HG03521 (cell line): ENCODE data around the gene PANK4.

ENCODE experiments used
- ATAC-seq: cut with Tn5 transposase; IDR thresholded peaks from one replicate; pipeline ENCODE4 v1.9.1; 2021; ENCODE audit warnings: mild to moderate bottlenecking, moderate library complexity; ENCODE audit not compliant: unreplicated experiment

Gene PANK4

DNA sequence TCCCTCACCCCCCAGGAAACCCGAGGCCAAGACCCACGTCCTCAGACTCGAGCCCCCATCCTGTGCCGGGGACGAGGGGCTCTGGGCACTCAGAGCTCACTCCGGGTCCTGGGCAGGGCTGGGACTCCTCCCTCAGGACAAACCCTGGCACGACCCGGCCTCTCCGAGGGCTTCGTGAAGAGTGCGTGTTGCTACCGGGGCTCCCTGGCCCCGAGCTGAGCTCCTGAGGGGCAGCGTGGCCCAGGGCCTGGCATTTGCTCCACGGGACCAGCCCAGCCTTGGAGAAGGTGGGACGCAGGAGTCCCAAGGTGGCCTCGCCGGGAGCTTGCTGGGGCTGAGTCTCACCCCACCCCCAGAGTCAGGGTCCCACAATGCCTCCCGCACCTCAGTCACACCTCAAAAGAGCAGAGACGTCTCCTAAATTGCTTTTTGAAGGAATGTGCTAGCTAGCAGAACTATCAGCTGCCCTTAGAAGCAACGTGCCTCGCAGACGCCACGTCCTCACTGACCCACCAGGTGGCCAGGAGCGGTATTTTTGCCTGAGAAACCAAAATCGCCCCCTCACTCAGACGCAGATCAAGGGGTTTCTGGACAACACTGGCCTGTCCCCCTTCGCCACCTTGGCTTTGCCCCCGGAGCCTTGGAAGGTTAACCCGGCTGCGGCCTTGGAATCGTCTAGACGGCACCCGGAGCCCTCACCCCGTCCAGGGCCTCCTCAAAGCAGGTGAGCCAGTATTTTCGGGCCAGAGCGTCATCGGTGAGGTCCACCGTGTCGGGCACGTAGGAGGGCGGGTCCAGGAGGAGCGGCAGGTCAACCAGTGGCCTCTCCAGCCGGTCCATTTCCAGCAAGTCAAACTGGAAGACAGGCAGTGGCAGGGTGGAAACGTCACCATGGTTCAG lies 11.3 kb downstream of the PANK4 start:
- no peak for ATAC-seq

DNA sequence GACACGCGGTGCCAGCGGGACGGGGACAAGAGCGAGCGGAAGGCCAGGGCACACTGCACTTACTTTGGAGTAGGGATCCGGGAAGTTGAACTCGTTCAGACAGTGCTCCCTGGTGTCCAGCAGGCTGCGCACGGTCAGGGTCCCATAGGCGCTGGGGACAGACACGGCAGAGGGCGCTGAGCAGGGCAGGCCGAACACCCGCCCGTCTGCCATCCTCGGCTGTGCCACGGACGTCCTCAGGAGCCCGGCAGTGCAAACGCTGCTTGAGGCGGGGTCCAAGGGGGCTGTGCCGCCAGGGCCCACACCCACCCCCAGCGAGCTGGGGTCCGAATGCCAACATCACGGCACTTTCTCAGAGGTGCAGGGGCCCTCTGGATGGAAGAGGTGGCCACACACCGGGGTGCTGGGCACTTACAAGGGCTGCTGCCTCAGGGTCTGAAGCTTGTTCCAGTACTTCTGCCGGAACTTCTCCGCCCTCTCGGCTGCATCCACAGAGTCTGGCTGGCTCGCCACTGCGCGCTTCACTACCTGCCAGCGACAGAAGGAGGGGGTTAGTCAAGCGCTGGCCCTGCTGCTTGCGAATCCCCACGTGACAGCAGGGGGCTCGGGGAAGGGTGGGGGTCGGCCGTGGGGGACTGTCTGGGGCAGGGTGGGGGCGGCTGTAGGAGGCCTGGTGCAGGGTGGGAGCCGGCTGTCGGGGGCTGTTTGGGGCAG lies 12.3 kb downstream of the PANK4 start:
- ATAC-seq = no peak

DNA sequence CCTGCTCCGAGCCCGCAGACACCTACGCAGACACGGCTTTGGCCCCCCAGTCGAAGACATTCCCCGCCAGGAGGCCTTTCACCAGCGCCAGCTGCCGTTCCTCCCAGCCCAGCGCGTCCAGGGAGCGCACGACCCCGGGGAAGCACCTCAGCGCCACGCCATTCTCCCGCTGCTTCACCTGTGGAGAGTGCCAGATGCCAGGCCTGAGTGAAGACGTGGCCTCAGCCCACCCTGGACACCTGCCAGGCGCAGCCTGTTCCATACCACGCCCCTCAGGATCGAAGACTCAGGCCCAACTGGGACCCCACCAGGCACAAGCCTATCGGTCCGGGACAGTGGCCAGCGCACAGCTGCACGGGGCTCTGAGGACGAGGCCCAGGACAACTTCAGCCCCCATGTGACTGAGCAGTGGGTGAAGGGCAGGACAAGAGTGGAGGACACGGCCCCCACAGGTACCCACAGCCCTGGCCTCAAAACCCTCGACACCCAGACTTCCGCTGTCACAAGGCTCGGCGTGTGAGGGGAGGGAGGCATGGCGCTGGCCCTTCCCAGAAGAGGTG lies 13.5 kb downstream of the PANK4 start:
- ATAC-seq = no peak

DNA sequence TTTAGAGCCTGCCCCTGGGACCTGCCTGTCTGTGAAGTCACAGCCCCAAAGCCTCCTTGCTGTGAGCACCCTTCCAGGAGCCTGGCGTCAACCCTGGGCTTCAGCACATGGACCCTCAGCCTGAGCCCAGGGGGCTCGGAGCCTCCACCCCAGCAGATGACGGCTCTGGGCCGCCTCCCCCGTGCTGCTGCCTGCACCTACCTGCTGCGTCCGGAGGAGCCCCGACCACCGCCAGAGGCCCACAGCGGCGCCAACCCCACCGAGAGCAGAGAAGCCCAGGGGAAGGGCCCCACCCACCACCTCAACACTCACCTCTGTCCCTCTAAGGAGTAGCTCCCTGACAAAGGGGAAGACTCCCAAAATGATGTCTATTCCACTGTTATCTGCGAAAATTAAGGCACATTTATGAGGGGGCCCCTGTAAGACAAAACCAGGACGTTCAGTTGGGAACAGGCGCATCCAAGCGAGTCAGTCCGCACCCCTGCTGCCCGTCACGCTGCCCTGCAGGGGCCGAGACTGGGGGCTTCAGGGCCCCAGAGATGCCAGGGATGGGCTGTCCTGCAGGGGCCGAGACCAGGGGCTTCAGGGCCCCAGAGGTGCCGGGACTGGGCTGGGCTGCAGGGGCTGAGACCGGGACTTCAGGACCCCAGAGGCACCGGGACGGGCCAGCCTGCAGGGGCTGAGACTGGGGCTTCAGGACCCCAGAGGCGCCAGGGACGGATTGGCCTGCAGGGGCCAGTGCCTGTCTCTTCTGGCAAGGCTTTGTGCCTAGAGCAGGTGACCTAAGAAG lies 15.8 kb downstream of the PANK4 start:
- ATAC-seq = no peak

DNA sequence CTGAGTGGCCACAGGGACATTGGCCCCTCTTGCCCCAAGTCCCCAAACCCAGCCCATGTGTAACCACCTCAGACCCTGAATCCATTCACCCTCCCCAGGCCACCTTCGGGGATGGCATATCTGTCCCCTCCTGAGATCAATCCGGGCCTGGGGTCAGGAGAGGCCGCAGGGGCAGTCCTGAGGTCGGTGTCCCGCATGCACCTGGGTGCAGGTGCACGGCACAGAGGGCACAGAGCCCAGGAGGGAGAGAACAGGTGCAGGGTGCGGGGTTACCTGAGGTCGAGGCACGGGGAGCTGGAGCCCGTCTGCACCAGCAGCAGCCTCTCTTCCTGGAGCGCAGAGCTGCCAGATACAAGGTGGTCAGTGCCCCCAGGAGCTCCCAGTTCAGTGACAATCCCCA lies 16.8 kb downstream of the PANK4 start:
- no peak for ATAC-seq

DNA sequence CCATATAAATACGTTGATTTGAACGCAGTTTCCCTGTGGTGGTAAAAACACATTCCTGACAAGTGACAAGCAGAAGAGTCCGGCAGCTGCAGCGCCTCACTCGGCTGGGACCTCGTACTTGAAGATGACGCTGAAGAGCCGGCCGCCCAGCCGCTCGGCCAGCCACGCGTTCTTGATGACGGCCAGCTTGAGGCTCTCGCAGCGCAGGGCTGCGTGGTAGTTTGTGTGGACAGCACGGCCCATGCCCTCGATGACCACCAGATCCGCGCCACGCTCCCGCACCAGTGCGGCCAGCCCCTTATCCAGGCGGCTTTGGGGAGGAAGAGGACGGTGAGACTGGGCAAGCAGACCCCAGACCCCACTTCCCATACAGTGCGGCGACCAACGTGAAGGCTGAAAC lies 17.6 kb downstream of the PANK4 start:
- no peak for ATAC-seq

DNA sequence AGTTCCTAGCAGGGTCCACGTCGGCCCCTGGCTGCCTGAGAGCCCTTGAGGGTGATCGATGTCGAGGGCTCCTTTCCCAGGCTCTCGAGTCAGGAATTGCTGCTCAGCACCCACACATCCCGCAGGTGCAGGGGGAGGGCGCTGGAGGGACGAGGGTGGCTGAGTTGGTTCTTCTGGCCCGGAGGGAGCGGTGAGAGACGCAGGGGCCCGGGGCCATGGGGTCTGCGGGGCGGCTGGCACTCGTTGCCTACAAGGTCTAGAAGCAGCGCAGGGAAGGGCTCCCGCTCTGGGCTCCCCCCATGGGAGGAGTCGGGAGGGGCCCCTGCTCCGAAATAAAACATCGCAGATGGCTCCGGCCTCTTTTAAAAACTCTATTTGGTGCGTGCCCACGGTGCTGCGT lies 18.2 kb downstream of the PANK4 start:
- ATAC-seq = no peak

DNA sequence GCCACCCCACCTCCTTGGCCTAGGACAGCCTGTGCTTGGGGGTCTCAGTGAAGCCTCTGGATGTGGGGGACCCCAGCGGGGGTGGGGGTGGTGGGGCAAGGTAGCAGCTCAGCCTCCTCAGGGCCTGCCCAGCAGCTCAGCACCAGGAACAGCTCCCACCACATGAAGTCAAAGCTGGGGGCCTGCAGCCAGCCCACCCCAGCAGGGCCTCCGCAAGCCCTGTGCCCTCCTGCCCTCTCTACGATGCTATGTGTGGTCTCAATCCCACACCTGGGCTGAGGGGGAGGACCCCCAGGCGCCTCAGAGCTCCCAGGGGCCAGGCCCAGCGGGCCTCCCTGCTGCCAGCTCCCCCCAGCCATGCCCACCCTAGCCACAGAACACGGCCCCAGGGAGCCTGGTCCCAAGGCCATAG lies 18.6 kb downstream of the PANK4 start:
- ATAC-seq = no peak

DNA sequence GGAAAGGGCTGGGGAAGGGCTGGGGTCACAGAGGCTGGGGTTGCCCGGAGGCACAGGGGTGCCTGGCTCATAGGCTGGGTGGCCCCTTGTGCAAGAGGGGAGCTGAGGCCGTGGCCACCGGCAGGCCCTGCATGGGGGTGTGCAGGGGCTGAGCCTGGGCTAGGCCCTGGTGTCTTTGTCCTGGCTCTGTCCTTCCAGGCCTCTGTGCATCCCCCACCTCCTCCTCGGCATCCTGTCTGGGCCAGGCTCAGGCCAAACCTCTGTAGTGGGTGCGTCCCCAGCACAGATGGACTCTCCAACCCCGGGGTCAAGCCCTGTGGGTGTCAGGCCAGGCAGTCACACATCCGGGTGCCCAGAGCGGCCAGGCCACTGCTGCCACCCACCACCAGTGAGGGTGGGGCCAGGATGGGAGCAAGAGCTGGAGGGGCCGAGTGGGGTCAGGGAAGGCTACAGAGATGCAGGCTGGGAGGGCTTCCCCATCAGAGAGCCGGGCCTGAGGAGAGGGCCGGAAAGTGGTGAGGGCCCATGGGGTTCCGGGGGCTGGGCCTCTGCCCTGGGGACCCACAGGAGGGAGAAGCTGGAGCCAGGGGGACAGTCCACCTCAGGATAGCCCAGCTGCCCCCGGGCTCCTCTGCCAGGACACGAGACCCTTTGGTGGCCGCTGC lies 19.4 kb downstream of the PANK4 start:
- ATAC-seq = no peak

DNA sequence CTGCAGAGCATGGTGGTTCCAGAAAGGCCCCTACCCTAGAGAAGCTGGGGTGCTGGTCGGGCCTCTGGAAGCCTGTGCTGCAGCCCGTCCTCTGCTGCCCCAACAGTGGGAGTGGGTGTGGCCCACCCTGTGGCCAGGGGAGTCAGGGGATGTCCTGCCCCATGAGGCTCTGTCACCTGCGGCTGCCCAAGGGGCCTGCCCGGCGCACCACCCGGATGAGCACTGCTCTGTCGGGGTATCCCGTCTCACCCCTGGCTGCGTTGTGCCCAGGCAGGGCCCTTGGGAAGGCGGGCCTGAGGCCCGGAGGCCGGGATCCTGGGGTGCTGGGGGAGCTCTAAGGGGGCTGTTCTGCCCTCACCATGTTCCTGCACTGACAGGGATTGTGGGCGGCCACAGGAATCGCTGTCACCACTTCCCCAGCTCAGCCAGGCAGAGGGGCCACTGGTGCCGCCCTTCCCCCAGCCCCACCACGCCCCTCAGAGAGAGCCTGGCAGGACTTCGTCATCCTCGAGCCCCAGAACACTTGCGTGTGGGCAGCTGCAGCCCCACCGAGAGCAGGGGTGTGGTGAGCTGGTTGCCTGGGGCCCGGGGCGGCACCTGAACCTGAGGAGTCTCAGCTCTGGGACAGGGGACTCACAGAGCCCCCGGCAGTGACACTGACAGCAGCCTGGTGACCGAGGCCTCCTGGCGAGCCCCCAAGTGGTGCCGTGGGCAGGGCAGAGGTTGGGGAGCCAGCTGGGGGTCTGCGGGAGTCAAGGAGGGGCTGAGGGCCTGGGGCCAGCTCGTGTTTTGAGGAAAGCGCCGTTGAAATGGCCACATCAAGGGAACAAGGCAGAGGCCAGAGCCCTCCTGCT lies 20.2 kb downstream of the PANK4 start:
- no peak for ATAC-seq

DNA sequence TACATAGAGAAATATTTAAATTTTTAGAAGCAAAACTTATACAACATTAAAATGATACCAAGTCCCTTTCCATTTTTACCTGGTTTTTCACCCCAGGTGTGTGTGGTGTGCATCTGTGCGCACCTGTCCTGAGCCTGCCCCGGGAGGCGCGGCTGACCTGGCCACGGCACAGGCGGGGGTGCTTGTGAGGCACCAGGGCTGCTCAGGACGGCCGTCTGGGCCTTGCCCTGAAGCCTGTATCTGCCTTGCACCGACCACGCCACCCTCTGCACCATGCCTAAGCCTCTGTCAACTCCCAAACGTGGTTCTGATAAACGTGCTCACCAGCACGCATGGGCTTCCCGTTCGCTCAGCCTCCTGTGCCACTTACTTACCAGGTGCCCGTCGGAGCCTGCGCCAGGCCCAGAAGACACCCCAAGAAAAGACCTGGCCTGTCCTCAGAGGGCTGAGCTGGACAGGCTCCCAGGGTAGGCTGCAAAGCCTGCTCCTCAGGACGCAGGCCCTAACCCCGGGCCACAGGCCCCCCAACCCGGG lies 20.9 kb downstream of the PANK4 start:
- ATAC-seq = no peak

DNA sequence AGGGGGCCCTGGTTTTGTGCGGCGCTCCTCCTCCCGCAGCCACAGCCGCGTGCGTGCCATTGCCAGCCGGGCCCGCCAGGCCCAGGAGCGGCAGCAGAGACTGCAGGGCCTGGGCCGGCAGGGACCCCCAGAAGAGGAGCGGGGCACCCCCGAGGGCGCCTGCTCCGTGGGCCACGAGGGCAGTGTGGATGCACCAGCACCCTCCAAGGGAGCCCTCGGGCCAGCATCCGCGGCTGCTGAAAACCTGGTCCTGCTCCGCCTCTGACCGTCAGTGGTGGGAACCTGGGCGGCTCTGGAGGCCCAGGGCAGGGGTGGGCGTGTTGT lies 21.5 kb downstream of the PANK4 start:
- no peak for ATAC-seq

DNA sequence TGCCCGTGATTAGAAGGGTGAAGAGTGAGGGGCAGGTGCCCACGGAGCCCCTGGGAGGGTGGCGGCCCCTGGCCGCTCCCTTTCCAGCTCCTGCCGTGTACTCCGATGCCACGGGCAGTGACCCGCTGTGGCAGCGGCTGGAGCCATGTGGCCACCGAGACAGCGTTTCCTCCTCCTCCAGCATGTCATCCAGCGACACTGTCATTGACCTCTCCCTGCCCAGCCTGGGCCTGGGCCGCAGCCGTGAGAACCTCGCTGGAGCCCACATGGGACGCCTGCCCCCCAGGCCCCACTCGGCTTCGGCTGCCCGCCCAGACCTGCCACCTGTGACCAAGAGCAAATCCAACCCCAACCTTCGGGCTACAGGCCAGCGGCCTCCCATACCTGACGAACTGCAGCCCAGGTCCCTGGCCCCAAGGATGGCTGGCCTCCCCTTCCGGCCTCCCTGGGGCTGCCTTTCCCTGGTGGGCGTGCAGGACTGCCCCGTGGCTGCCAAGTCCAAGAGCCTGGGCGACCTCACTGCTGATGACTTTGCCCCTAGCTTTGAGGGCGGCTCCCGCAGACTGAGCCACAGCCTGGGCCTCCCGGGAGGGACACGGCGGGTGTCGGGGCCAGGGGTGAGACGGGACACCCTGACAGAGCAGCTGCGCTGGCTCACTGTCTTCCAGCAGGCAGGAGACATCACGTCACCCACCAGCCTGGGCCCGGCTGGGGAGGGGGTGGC lies 22.0 kb downstream of the PANK4 start:
- no peak for ATAC-seq

DNA sequence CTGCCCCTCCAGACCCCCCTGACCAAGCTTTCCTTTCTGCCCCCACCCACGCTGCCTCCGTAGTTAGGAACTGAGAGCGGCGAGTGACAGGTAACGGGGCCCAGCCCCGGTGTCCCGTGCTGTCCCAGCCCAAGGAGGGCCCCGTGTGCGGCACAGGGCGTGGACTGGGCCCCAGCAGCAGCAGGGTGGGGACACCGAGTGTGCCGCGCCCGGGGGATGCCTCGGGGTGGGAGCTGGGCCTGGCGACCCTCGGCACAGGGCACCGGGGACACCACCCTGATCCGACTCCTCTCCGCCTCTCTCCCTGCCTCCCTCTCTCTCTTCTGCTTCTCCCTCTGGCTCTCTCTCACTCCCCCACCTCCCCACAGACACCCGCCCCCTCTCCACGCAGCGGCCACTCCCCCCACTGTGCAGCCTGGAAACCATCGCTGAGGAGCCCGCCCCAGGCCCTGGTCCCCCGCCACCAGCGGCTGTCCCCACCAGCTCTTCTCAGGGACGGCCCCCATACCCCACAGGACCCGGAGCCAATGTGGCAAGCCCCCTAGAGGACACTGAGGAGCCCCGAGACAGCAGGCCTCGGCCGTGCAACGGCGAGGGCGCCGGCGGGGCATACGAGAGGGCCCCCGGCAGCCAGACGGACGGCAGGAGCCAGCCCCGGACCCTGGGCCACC lies 22.7 kb downstream of the PANK4 start:
- ATAC-seq = no peak

DNA sequence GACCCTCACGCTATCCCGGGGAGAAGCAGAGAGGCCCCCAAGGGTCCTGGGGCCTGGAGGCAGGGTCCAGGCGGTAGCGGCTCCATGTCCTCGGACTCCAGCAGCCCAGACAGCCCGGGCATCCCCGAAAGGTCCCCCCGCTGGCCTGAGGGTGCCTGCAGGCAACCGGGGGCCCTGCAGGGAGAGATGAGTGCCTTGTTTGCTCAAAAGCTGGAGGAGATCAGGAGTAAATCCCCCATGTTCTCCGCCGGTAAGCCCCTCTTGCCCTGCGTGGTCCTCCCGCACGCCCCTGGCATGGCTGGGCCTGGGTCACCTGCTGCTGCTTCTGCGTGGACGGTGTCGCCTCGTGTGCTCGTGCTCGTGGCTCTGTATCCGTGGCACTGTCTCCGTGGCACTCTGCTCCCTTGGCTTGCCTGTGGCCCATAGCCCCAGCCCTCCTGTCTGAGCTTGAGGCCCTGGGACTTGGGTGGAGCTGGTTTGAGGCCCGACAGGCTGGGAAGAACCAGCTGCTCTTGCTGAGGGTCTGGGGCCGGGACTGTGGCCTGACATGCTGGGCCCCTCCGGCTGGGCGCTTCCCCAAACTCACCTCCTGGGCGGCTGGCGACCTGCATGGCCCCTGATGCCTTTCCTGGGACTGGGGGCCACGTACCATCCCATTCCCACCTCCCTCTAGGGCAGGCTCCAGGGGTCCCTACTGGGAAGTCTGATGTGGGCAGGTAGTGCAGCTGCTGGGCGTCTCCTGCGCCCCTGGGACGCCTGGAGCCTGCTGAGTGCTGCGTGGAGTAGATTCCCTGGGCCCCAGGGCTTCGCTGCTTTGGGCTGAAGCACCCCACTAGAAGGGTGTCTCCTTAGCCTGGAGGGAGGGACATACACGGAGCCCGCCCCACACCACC lies 23.5 kb downstream of the PANK4 start:
- ATAC-seq = no peak

DNA sequence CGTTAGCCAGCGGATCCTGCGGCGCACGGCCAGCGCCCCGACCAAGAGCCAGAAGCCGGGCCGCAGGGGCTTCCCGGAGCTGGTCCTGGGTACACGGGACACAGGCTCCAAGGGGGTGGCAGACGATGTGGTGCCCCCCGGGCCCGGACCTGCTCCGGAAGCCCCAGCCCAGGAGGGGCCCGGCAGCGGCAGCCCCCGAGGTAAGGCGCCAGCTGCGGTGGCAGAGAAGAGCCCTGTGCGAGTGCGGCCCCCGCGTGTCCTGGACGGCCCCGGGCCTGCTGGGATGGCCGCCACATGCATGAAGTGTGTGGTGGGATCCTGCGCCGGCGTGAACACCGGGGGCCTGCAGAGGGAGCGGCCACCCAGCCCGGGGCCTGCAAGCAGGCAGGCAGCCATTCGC lies 24.2 kb downstream of the PANK4 start:
- no peak for ATAC-seq

DNA sequence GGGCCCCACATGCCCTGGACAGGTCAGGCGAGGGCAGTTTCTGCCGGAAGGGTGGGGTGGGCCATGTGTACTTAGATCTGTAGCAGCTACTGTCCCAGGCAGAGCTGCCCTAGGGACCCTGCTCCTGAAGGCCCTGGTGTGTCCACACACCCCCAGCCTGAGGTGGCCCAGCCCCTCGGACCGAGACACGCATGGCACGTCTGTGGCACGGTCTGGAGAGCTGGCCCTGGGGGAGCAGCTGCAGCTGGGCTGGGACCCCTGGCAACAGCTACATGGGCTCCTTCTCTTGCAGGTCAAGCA lies 24.6 kb downstream of the PANK4 start:
- ATAC-seq = no peak
